ENCODE data around the gene DNER. TPM values are rescaled to one million over a fixed set of nuclear protein-coding genes. Genes with fewer than 3 reads are reported as not detected.

The DNER gene
- total RNA-seq, 4 donors from 2014 or later: 0.41 to 2.6 (median 1.2) TPM

DNA sequence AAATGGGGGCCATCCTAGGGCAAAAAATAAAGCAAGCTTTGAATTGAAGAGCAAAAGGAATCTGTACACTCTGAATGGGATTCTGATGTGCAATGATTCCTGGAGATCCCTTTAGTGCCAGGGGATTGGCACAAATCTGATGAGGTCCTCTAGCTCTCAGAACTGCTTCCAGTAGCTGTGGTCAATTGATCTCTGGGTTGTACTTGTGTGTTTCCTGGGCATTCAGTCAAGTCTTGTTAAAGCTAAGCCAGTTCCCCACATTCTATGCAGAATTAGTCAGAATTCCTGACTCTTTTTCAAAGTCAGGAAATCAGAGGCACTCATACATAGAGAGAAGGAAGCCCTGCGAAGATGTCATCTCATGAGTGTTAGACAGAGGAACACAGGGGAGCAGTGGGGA is 161.3 kb downstream of the DNER start:
- intact Hi-C loops (cut with DNase I; ENCODE audit: low total_unique reads): no loop called here
- DNase-seq: no peak
- Histone ChIP-seq H3K27me3 (no peaks in the 10 kb centered on the region), H3K36me3 (no peaks in the 10 kb centered on the region), H3K4me1 (no peaks in the 10 kb centered on the region), H3K9me3 (no peaks in the 10 kb centered on the region), H3K4me3 (no peak overlapping the region), H3K27ac (no peak overlapping the region)
- in situ Hi-C loops (cut with MboI; ENCODE audit: low sequenced_read_pairs in 4 of 4): no loop called here
- ATAC-seq: no peak
- no peak for TF ChIP-seq CTCF (IDR thresholded peaks at IDR 0.05 in 4 of 5, conservative IDR thresholded peaks at IDR 0.05 in 1 of 5)
- no peak for TF ChIP-seq POLR2A (IDR thresholded peaks at IDR 0.05)

GRCh38 chr2:229543176-229543873 is 171.0 kb downstream of the DNER start:
- Histone ChIP-seq H3K9me3 (no peaks in the 10 kb centered on the region), H3K36me3 (no peaks in the 10 kb centered on the region), H3K4me1 (no peaks in the 10 kb centered on the region), H3K27me3 (no peaks in the 10 kb centered on the region), H3K4me3 (no peak overlapping the region), H3K27ac (no peak overlapping the region)
- DNase-seq (no peak), ATAC-seq (no peak)
- in situ Hi-C loops (cut with MboI; ENCODE audit: low sequenced_read_pairs in 4 of 4) (no loop called here), intact Hi-C loops (cut with DNase I; ENCODE audit: low total_unique reads) (no loop called here)
- no peak for TF ChIP-seq CTCF (IDR thresholded peaks at IDR 0.05 in 4 of 5, conservative IDR thresholded peaks at IDR 0.05 in 1 of 5)
- no peak for TF ChIP-seq POLR2A (IDR thresholded peaks at IDR 0.05)

- no peaks in the 10 kb centered on the region for H3K9me3 ChIP-seq
- H3K36me3 ChIP-seq: no peaks in the 10 kb centered on the region
- H3K4me3 ChIP-seq: no peak overlapping the region
- TF ChIP-seq CTCF (IDR thresholded peaks at IDR 0.05 in 4 of 5, conservative IDR thresholded peaks at IDR 0.05 in 1 of 5) (no peak), POLR2A (IDR thresholded peaks at IDR 0.05) (no peak)
- in situ Hi-C loops (cut with MboI; ENCODE audit: low sequenced_read_pairs in 4 of 4): no loop called here
- intact Hi-C loops (cut with DNase I; ENCODE audit: low total_unique reads): no loop called here
- no peaks in the 10 kb centered on the region for H3K27me3 ChIP-seq
- no peak overlapping the region for H3K27ac ChIP-seq
- no peak for DNase-seq
- H3K4me1 ChIP-seq: no peaks in the 10 kb centered on the region
- ATAC-seq: no peak
Measured at GRCh38 chr2:229539628-229540027, 174.7 kb downstream of the DNER start.

DNA sequence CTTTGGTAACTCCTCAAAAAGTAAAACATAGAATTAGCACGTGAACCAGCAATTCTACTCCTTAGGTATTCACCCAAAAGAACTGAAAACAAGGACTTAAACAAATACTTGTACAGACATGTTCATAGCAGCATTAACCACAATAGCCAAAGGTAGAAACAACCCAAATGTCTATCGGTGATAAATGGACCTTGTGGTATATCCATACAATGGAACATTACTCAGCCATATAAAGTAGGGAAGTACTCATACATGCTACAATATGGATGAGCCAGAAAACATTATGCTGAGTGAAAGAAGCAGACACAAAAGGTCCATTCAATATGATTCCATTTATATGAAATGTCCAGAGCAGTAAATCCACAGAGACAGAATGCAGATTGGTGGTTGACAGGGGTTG is 182.8 kb downstream of the DNER start:
- intact Hi-C loops (cut with DNase I; ENCODE audit: low total_unique reads): no loop called here
- TF ChIP-seq POLR2A (IDR thresholded peaks at IDR 0.05): no peak
- TF ChIP-seq CTCF (IDR thresholded peaks at IDR 0.05 in 4 of 5, conservative IDR thresholded peaks at IDR 0.05 in 1 of 5): no peak
- no peaks in the 10 kb centered on the region for H3K4me1 ChIP-seq
- DNase-seq (no peak), ATAC-seq (no peak)
- no peaks in the 10 kb centered on the region for H3K9me3 ChIP-seq
- H3K4me3 ChIP-seq: no peak overlapping the region
- no peak overlapping the region for H3K27ac ChIP-seq
- H3K36me3 ChIP-seq: no peaks in the 10 kb centered on the region
- H3K27me3 ChIP-seq: no peaks in the 10 kb centered on the region
- in situ Hi-C loops (cut with MboI; ENCODE audit: low sequenced_read_pairs in 4 of 4): no loop called here

DNA sequence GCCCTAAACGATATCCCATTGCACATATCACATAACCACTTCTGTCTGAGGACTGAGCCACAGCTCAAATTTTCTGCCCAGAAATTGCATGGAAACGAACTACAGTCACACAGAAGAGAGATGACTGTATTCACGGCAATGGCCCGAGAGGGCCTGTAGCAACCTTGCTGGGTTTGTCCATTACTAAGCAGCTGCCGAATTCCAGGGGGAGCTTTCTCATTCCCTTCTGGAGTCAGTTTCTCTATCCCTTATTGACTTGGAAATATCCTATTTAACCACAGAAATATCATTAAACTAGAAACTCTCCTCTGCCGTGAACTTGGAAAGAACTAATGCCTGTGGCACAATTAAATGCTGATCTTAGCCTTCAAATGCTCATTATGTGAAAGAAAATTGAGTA is 183.9 kb downstream of the DNER start:
- intact Hi-C loops (cut with DNase I; ENCODE audit: low total_unique reads): no loop called here
- in situ Hi-C loops (cut with MboI; ENCODE audit: low sequenced_read_pairs in 4 of 4): no loop called here
- ATAC-seq (no peak), DNase-seq (no peak)
- H3K27ac ChIP-seq: no peak overlapping the region
- no peaks in the 10 kb centered on the region for H3K27me3 ChIP-seq
- no peaks in the 10 kb centered on the region for H3K36me3 ChIP-seq
- H3K4me1 ChIP-seq: no peaks in the 10 kb centered on the region
- no peaks in the 10 kb centered on the region for H3K9me3 ChIP-seq
- no peak overlapping the region for H3K4me3 ChIP-seq
- no peak for TF ChIP-seq CTCF (IDR thresholded peaks at IDR 0.05 in 4 of 5, conservative IDR thresholded peaks at IDR 0.05 in 1 of 5)
- no peak for TF ChIP-seq POLR2A (IDR thresholded peaks at IDR 0.05)

Data from gastrocnemius medialis (tissue), 4 donors.